Left ventricle myocardium superior (tissue), 1 donor: ENCODE measurements around the gene FHOD1. TPM values are rescaled to one million over a fixed set of nuclear protein-coding genes. Genes with fewer than 3 reads are reported as not detected.

Experiments used
- ATAC-seq: fragments of 200-7000 bp; cut with Tn5 transposase; one replicate; pipeline ENCODE4 v1.9.1; 2020; ENCODE audit warnings: mild to moderate bottlenecking, moderate library complexity
- DNase-seq: peaks from one replicate; pipeline ENCODE4 v3.0.0-alpha.2; 2020
- intact Hi-C: fragments of 100-400 bp; cut with micrococcal nuclease; formaldehyde crosslinking; loops from one replicate; pipeline ENCODE4 v1.11.0; 2022
- total RNA-seq: library from RNA; stranded (reverse); fragmentation: NEBNext Ultra II Directional; extraction: Animal tissue kit (Norgen Biotek cat#: 25700); gene quantifications from one replicate; pipeline ENCODE4 v1.2.1, GENCODE V29; 2021
- donor health status: DM: no; HTN: yes; CAD: no; lungs with severe emphysema.

Gene FHOD1
- total RNA-seq, 1 donor from 2014 or later = 14.5 TPM

- DNase-seq = no peak
- ATAC-seq = no peak
- intact Hi-C loops = no loop called here
Measured at GRCh38 chr16:67215706-67216105, 31.6 kb downstream of the FHOD1 start.

- no peak for ATAC-seq
- intact Hi-C loops = no loop called here
- no peak for DNase-seq
Measured at GRCh38 chr16:67213197-67214019, 33.9 kb downstream of the FHOD1 start.

- ATAC-seq (no peak), DNase-seq (no peak)
- intact Hi-C loops = no loop called here
Measured at GRCh38 chr16:67212766-67213165, 34.5 kb downstream of the FHOD1 start.

GRCh38 chr16:67211674-67212073 is 35.6 kb downstream of the FHOD1 start:
- DNase-seq = no peak
- intact Hi-C loops = no loop called here
- ATAC-seq = no peak

- ATAC-seq = no peak
- intact Hi-C loops = no loop called here
- no peak for DNase-seq
Measured at GRCh38 chr16:67210069-67210937, 37.0 kb downstream of the FHOD1 start.

- intact Hi-C loops = no loop called here
- DNase-seq = no peak
- ATAC-seq = no peak
Measured at GRCh38 chr16:67209565-67209964, 37.7 kb downstream of the FHOD1 start.

- intact Hi-C loops = no loop called here
- ATAC-seq (no peak), DNase-seq (no peak)
Measured at GRCh38 chr16:67208154-67208896, 39.0 kb downstream of the FHOD1 start.

- intact Hi-C loops = no loop called here
- DNase-seq = no peak
Measured at GRCh38 chr16:67207249-67208091, 39.8 kb downstream of the FHOD1 start.

DNA sequence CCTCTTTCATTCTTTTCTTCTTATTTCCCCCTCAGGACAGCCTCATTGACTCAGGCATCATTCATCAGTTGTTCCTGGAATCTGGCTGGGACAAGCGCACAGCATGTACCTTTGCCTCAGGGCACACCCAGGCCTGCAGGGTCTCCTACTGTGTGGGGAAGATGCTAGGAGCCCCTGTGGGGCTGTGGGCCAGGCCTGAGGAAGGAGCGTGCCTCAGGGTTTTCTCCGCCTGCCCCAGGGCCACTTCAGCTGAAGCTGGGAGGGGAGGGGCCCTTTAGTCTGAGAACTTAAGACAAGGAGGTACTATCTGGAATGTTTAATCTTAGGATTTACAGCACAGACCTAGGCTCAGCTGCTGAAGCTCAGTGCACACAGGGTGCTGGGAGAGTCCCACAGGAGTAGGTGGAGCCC is 40.4 kb downstream of the FHOD1 start:
- intact Hi-C loops = no loop called here
- no peak for DNase-seq

More at GRCh38 chr16:67207249-67208091, 39.8 kb downstream of the FHOD1 start:
- ATAC-seq = no peak

DNA sequence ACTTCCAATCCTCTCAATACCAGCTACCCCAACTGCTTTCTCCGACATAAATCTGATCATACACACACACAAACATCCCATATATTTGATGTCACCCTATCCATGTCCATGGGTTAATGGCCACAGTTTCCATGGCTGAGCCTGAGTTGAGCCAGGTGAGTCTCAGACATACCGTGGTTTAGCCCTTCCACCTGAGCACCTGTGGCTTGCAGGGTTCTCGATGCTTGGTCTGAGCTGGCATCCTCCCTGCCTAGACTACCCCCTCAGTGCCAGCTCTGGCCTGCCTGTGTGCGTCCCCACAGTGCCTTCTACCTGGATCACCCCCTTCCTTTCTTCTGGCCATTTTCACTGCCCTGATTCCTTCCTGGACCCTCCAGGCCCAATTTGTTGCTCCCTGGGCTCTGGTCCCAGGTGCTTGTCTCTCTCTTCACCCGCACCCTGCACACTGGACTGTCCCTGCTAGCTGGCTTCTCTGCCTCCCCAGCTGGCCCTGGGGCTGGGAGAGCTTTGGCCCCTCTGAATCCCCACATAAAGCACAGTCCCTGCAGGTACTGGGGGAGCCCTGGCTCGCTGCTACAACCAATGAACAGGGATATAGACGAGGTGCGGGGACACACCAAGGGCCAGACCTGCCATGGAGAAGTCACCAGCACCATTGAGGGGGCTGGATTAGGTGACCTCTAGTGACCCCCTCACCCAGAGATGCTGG is 41.0 kb downstream of the FHOD1 start:
- intact Hi-C loops = no loop called here
- no peak for ATAC-seq

More for the DNA sequence above, 40.4 kb downstream of the FHOD1 start:
- ATAC-seq = no peak

DNA sequence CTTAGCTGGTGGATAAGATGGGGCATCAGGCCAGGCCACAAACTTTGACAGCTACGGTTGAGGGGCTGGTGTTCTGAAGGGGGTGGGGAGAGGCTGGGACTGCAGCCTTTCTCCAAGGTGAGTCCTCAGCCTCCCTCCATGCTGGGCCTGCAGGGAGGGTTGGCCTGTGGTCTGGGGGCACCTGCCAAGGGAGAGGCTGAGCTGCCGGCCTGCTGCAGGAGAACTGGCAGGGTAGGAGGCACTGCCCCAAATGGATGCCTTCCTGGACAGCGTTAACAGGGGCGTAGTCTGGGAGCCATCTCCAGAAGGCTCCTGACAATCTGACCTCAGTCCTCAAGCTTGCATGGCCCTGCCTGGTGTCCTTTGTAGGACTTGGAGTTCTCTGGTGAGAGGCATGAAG is 43.2 kb downstream of the FHOD1 start:
- ATAC-seq (no peak), DNase-seq (no peak)
- intact Hi-C loops = no loop called here

More for the DNA sequence above, 41.0 kb downstream of the FHOD1 start:
- no peak for DNase-seq

DNA sequence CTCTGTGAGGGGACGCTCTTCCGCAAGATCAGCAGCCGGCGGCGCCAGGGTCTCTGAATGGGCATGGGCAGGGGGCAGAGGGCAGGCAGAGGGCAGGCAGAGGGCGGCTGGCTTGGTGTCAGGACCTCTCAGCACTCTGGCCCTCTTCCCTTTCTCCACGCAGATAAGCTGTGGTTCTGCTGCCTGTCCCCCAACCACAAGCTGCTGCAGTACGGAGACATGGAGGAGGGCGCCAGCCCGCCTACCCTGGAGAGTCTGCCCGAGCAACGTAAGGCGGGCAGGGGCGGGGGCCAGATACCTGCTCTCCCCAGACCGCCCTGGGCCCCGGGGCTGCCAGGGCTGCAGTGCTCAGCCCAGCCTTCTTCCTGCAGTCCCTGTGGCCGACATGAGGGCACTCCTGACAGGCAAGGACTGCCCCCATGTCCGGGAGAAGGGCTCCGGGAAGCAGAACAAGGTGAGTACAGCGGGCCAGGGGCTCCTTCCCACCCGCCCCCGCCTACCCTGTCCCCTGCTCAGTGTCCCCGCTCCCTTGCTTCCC is 44.3 kb downstream of the FHOD1 start:
- no peak for ATAC-seq
- intact Hi-C loops = no loop called here
- no peak for DNase-seq

DNA sequence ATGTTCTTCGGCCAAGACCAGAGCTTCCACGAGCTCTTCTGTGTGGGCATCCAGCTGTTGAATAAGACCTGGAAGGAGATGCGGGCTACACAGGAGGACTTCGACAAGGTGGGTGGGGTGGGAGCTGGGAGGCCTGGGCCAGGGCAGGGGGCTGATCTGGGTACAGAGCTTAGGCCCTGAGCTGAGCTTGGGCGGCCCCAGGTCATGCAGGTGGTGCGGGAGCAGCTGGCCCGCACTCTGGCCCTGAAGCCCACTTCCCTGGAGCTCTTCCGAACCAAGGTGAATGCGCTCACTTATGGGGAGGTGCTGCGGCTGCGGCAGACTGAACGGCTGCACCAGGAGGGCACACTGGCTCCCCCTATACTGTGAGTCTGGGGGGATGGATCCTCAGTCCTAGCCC is 44.9 kb downstream of the FHOD1 start:
- no peak for DNase-seq
- intact Hi-C loops = no loop called here
- no peak for ATAC-seq

GRCh38 chr16:67201411-67202345 is 45.6 kb downstream of the FHOD1 start:
- no peak for DNase-seq
- ATAC-seq = no peak
- intact Hi-C loops = no loop called here

DNA sequence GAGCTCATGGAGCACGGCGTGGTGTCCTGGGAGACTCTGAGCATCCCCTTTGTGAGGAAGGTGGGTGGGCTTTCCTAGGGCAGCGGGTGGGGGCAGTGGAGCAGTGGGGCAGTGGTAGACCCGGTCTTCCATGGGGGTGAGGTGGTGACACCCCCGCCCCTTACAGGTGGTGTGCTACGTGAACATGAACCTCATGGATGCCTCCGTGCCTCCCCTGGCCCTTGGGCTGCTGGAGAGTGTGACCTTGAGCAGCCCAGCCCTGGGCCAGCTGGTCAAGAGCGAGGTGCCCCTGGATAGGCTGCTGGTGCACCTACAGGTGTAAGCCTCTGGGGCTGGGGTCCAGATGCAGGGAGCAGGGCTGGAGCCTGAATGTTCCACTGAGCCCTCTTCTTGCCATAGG is 46.8 kb downstream of the FHOD1 start:
- intact Hi-C loops = no loop called here
- ATAC-seq (no peak), DNase-seq (no peak)

GRCh38 chr16:67199808-67200198 is 47.5 kb downstream of the FHOD1 start:
- DNase-seq = no peak
- intact Hi-C loops = no loop called here
- peak; percentile 4 for ATAC-seq
